Measurements from ENCODE around the gene ATL3. TPM values are rescaled to one million over a fixed set of nuclear protein-coding genes. Genes with fewer than 3 reads are reported as not detected.

The ATL3 gene
- total RNA-seq, 1 donor from 2014 or later = 96.9 TPM

GRCh38 chr11:63616953-63617352 lies 54.2 kb downstream of the ATL3 start:
- DNase-seq (ENCODE audit: extremely low spot score, unreplicated experiment) = no peak
- H3K27me3 Mint-ChIP-seq (ENCODE audit: unreplicated experiment) = no peaks in the 10 kb centered on the region
- H3K4me1 Mint-ChIP-seq (ENCODE audit: unreplicated experiment) = peaks cover 18% of the 10 kb centered on the region
- H3K9me3 Mint-ChIP-seq (ENCODE audit: unreplicated experiment) = no peaks in the 10 kb centered on the region
- H3K4me3 Mint-ChIP-seq (ENCODE audit: unreplicated experiment) = no peak overlapping the region
- TF ChIP-seq, protein P1, sequence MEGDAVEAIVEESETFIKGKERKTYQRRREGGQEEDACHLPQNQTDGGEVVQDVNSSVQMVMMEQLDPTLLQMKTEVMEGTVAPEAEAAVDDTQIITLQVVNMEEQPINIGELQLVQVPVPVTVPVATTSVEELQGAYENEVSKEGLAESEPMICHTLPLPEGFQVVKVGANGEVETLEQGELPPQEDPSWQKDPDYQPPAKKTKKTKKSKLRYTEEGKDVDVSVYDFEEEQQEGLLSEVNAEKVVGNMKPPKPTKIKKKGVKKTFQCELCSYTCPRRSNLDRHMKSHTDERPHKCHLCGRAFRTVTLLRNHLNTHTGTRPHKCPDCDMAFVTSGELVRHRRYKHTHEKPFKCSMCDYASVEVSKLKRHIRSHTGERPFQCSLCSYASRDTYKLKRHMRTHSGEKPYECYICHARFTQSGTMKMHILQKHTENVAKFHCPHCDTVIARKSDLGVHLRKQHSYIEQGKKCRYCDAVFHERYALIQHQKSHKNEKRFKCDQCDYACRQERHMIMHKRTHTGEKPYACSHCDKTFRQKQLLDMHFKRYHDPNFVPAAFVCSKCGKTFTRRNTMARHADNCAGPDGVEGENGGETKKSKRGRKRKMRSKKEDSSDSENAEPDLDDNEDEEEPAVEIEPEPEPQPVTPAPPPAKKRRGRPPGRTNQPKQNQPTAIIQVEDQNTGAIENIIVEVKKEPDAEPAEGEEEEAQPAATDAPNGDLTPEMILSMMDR (IDR thresholded peaks at IDR 0.05) = no peak
- no peaks in the 10 kb centered on the region for H3K36me3 Mint-ChIP-seq (ENCODE audit: unreplicated experiment)
- H3K27ac Mint-ChIP-seq (ENCODE audit: unreplicated experiment) = no peak overlapping the region

DNA sequence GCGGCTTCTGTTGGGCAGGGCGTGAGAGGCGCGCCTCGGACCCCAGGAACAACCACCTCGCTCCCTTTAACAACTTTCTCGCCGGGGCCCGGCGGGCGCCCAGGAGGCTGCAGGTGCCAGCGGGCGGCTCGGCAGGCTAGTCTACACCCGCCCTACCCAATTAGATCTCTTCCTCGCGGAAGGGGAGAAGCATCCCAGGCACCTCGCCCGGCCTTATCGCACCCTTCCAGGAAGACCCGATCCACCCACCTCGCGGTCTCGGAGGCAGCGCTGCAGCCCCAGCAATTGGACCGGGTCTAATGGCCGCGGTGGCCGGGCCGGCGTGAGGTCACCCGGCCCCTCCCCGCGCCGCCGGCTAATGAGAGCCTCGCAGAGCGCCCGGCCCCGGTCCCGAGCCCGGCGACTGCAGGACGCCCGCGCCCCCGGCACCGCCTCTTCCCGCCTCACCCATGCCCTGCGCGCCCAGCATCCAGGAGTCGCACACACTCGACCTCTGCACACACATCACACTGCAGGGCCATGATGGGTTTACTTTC lies 57.0 kb downstream of the ATL3 start, which contains the start of gene PLAAT3:
TSS of gene PLAAT3 (minus strand) at position 298 of the 536 bp plus-strand sequence. CDS start 419 bp downstream, outside the sequence.
- H3K4me3 Mint-ChIP-seq (ENCODE audit: unreplicated experiment) = peak within 1 kb of the TSS; percentile 80
- TF ChIP-seq, protein P1 (IDR thresholded peaks at IDR 0.05) = no peak
- H3K27me3 Mint-ChIP-seq (ENCODE audit: unreplicated experiment) = no peaks in the 10 kb centered on the region
- peak within 1 kb of the TSS; percentile 34 for H3K27ac Mint-ChIP-seq (ENCODE audit: unreplicated experiment)
- DNase-seq (ENCODE audit: extremely low spot score, unreplicated experiment) = no peak
- H3K36me3 Mint-ChIP-seq (ENCODE audit: unreplicated experiment) = no peaks in the 10 kb centered on the region
- H3K9me3 Mint-ChIP-seq (ENCODE audit: unreplicated experiment) = no peaks in the 10 kb centered on the region
- H3K4me1 Mint-ChIP-seq (ENCODE audit: unreplicated experiment) = peaks cover 42% of the 10 kb centered on the region

DNA sequence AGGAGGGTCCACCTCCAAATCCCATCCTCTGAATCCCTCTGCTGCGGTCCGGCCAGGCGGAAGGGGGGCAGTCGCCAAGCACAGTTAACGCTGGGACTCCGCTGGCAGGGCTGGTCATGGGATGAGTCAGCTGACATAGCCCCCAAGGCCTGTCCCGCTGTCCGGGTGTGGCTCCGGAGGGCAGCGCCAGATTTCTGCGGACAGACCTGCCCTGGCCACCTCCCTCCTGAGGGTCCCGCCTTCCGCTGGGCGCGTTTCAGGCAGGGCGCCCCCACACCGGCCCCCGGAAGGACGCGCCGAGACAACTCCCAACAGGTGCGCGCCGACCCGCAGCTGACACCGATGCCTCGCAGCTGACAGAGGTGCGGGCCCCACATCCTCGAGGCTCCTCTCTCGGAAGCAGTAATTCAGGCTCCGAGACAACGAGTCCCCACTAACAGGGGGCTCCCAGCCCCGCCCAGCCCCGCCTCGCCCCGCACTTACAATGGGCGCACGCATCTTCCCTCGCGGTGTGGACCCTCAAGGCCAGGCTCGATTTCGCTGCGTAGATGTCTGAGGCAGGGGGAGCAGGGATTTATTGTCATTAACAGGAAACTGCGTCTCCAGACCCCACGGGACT lies 57.5 kb downstream of the ATL3 start:
- Mint-ChIP-seq H3K36me3 (ENCODE audit: unreplicated experiment) (no peaks in the 10 kb centered on the region), H3K9me3 (ENCODE audit: unreplicated experiment) (no peaks in the 10 kb centered on the region), H3K27ac (ENCODE audit: unreplicated experiment) (peak overlapping the region; percentile 34), H3K4me1 (ENCODE audit: unreplicated experiment) (peaks cover 48% of the 10 kb centered on the region), H3K27me3 (ENCODE audit: unreplicated experiment) (no peaks in the 10 kb centered on the region), H3K4me3 (ENCODE audit: unreplicated experiment) (peak overlapping the region; percentile 80)
- no peak for DNase-seq (ENCODE audit: extremely low spot score, unreplicated experiment)
- TF ChIP-seq, protein P1 (IDR thresholded peaks at IDR 0.05) = no peak

DNA sequence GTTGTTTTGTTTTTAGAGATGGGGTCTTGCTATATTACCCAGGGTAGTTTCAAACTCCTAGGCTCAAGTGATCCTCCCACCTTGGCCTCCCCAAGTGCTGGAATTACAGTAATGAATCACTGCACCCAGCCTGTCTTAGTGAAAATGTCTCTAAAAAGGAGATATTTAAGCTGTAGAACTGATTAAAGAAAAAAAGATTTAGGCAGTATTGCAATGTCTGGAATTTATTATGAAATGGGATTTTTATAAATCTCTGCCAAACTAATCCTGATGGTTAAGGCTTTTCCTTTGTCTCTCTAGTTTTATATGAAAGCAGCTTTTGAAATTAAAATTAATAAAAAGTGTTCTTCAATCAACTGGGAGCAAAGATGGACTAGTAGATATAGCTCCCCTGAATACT lies 59.0 kb downstream of the ATL3 start:
- Mint-ChIP-seq H3K4me1 (ENCODE audit: unreplicated experiment) (peaks cover 57% of the 10 kb centered on the region), H3K4me3 (ENCODE audit: unreplicated experiment) (no peak overlapping the region), H3K27me3 (ENCODE audit: unreplicated experiment) (peaks cover 2% of the 10 kb centered on the region), H3K36me3 (ENCODE audit: unreplicated experiment) (no peaks in the 10 kb centered on the region), H3K27ac (ENCODE audit: unreplicated experiment) (peak overlapping the region; percentile 47), H3K9me3 (ENCODE audit: unreplicated experiment) (no peaks in the 10 kb centered on the region)
- DNase-seq (ENCODE audit: extremely low spot score, unreplicated experiment) = no peak
- TF ChIP-seq, protein P1 (IDR thresholded peaks at IDR 0.05) = no peak

DNA sequence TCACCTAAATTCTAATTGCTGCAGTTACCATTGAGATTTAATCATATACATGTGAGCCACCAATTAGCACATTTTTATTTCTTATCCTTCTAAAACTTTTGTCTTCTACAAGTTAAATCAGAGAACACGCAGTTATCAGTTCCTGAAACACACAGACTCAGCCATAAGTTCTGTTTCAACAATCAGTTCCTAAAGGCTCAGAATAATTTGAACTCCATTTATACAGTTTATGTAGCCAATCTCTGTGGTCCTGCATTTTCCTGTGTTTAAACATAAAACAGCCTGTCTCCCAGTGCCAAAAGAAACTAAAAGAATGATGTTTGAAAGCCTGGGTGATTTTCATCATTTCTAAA lies 59.8 kb downstream of the ATL3 start:
- Mint-ChIP-seq H3K9me3 (ENCODE audit: unreplicated experiment) (no peaks in the 10 kb centered on the region), H3K4me3 (ENCODE audit: unreplicated experiment) (peak overlapping the region; percentile 53), H3K27me3 (ENCODE audit: unreplicated experiment) (peaks cover 2% of the 10 kb centered on the region), H3K27ac (ENCODE audit: unreplicated experiment) (peak overlapping the region; percentile 80), H3K36me3 (ENCODE audit: unreplicated experiment) (no peaks in the 10 kb centered on the region), H3K4me1 (ENCODE audit: unreplicated experiment) (peaks cover 57% of the 10 kb centered on the region)
- DNase-seq (ENCODE audit: extremely low spot score, unreplicated experiment) = no peak
- TF ChIP-seq, protein P1 (IDR thresholded peaks at IDR 0.05) = no peak

All from osteocyte (in vitro differentiated cells).